ENCODE results near the gene CCL27.

CCL27 gene

GRCh38 chr9:34624475-34625185, 37.8 kb downstream of the CCL27 start:
- no peak for DNase-seq

- DNase-seq, result peak; percentile 21
Observed at GRCh38 chr9:34623374-34624235, 38.9 kb downstream of the CCL27 start.

- DNase-seq, result peak; percentile 95
Observed at GRCh38 chr9:34620061-34620994, 42.1 kb downstream of the CCL27 start, which contains the start of gene DCTN3. TSS of gene DCTN3 (minus strand) at chr9:34620495. CDS start at chr9:34620464, 31 bp downstream.

- no peak for DNase-seq
Observed at GRCh38 chr9:34615132-34615531, 47.3 kb downstream of the CCL27 start.

- DNase-seq, result peak; percentile 76
Observed at GRCh38 chr9:34612788-34613390, 49.6 kb downstream of the CCL27 start.
